Mammary epithelial cell (primary cell): ENCODE measurements around the gene MICAL2.

Experiments used
- CTCF ChIP-seq, 2 donors: IDR thresholded peaks in 1 of 2; conservative IDR thresholded peaks in 1 of 2; 2 replicates each; pipeline ENCODE4 v1.5.1; 2011 to 2012; ENCODE audit warnings: inconsistent platforms in 2 of 2, low read length in 2 of 2, mild to moderate bottlenecking in 2 of 2, control low read depth in 1 of 2, low read depth in 1 of 2; ENCODE audit not compliant: insufficient read depth in 1 of 2; ENCODE audit errors: extremely low read depth in 1 of 2
- EZH2 ChIP-seq: IDR thresholded peaks from 2 replicates; pipeline ENCODE4 v1.6.1; 2012; ENCODE audit warnings: low read length, inconsistent platforms, borderline replicate concordance

DNA sequence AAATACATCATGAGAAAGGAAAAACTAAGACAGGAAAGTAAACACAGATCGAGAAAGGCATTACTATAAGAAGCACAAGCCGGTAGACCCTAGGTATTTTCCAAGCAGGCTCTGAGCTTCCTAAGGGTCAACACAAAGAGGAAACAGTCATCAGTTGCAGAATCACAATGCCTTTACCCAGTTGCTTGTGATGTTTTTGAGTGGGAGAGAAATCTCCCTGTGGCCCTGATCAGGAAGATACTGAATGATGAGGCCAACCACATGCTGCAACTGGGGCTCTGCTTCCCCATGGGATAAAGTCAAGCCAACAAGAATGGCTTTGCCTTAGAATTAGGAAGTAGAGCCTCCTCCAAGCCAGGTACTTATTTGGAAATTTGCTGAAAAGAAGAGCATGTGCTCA, 132.6 kb downstream of the MICAL2 start:
- TF ChIP-seq CTCF (conservative IDR thresholded peaks at IDR 0.05 in 1 of 2, IDR thresholded peaks at IDR 0.05 in 1 of 2; ENCODE audit: extremely low read depth in 1 of 2, insufficient read depth in 1 of 2, low read depth in 1 of 2, low read length in 2 of 2) (no peak), EZH2 (no peak)
